GM21447 (cell line): ENCODE data around the gene ANKAR.
"Not testable (repeated sequence)": the region's sequence is repeated elsewhere in the genome, so short reads cannot be mapped to it uniquely, and the experiment has no call there.

Experiments used
- ATAC-seq: cut with Tn5 transposase; IDR thresholded peaks from one replicate; pipeline ENCODE4 v1.9.1; 2021; ENCODE audit not compliant: unreplicated experiment

Gene ANKAR

DNA sequence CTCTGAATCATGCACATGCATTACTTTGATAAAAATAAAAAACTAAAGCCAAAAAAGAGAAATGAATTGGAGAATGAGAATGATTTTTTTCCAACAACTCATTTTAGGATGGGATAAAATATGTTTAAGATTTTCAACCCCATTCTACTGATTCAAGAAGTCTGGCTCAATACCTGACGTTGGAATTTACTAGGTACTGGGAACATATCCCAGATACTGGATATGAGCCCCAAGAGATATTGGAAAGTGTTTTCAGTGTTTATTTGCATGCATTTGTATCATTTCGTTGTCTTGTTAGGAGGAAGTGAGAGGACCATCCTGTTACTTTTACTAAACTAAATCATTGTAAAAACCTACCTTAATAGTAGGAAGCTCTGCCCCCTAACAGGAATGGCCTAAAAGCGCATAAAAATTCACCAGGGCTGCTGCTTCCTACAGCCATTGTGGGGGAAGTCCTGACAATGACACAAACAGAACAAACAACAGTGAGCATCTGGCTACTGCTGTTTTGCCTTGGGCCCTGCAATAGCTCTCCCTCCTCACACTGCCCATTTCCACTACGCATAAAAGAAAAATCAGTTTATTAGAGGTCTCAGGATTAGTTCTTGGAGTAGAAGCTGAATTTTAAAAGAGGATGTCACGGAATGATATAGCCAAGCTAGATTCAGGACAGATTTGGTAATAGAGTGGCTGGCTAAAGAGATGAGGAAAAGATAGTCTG, 35.2 kb downstream of the ANKAR start:
- no peak for ATAC-seq

DNA sequence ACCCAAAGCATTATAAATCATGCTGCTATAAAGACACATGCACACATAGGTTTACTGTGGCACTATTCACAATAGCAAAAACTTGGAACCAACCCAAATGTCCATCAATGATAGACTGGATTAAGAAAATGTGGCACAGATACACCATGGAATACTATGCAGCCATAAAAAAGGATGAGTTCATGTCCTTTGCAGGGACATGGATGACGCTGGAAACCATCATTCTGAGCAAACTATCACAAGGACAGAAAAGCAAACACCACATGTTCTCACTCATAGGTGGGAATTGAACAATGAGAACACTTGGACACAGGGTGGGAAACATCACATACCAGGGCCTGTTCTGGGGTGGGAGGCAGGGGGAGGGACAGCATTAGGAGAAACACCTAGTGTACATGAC, 43.1 kb downstream of the ANKAR start:
- not testable (repeated sequence) for ATAC-seq

DNA sequence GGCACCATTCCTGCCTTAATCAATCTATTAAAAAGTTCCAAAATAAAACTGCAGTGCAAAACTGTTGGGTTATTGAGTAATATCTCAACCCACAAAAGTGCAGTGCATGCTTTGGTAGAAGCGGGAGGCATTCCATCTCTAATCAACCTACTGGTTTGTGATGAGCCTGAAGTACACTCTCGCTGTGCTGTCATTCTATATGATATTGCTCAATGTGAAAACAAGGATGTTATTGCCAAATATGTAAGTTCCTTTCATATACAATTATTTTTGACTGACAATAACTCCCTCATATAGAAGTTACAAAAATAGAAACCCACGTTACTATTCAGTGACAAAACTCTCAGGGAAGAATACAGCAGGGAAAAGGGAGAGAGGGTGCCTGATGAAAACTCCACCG, 45.1 kb downstream of the ANKAR start:
- no peak for ATAC-seq

DNA sequence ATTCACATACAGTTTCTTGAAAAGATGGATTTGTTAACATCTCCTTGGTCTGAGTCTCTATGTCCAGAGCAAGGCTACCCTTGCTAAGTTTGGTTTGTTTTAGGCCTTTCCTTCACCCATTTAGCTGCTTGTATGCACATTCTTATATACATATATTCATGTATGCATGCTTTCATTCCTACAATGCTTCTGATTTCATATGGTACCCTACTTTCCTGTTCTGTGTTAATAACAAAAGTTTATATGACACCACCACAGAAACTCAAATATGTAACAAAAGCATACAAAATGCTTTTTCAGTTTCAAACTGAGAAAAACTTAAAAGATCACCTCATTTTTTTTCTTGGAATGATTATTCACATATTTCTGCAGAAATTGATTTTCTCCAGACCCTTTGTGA, 48.7 kb downstream of the ANKAR start:
- no peak for ATAC-seq
